PC-9 (cell line): ENCODE data around the gene ERP29. TPM values are rescaled to one million over a fixed set of nuclear protein-coding genes. Genes with fewer than 3 reads are reported as not detected.

Source experiments
- BruUV-seq: library from RNA; stranded (reverse); fragments of 400-500 nt; replicated peaks from 2 replicates; lab custom pipeline; 2021; lab: Mats Ljungman, UMichigan
- CTCF ChIA-PET: fragments of 300-600 bp; sonication (Branson Sonifier 250); formaldehyde crosslinking; loops from one replicate; lab custom pipeline; 2022; ENCODE audit warnings: antibody characterized with exemption; lab: Charles Lee
- POLR2A ChIA-PET: fragments of 300-600 bp; sonication (Branson Sonifier 250); formaldehyde crosslinking; loops from one replicate; lab custom pipeline; 2022; ENCODE audit warnings: antibody characterized with exemption; ENCODE audit not compliant: unreplicated experiment; lab: Charles Lee
- DNase-seq, 2 experiments: peaks; one replicate each; pipeline versions ENCODE4 v3.0.0 to v3.0.0-alpha.2; 2015 to 2022; ENCODE audit warnings: mixed read lengths in 1 of 2
- H2AFZ ChIP-seq: fragments of 200-600 bp; sonication (generic); 2 replicates; pipeline ENCODE4 v1.8.1; 2017; ENCODE audit warnings: antibody characterized with exemption
- H3F3A ChIP-seq: fragments of 200-600 bp; sonication (generic); 2 replicates; pipeline ENCODE4 v1.8.1; 2017; ENCODE audit warnings: antibody characterized with exemption, mild to moderate bottlenecking, low read depth; ENCODE audit not compliant: insufficient read depth
- H3K27ac ChIP-seq: fragments of 200-600 bp; sonication (generic); 2 replicates; pipeline ENCODE4 v1.6.1; 2016; ENCODE audit warnings: mixed run types
- H3K27me3 ChIP-seq: fragments of 200-600 bp; sonication (generic); 2 replicates; pipeline ENCODE4 v1.6.1; 2016; ENCODE audit warnings: low read depth, mixed run types; ENCODE audit not compliant: insufficient read depth
- H3K36me3 ChIP-seq: fragments of 200-600 bp; sonication (generic); 2 replicates; pipeline ENCODE4 v1.6.1; 2016; ENCODE audit warnings: low read depth, mixed run types
- H3K4me1 ChIP-seq: fragments of 200-600 bp; sonication (generic); replicated peaks from 2 replicates; pipeline ENCODE4 v1.6.1; 2016; ENCODE audit warnings: mixed run types; ENCODE audit not compliant: insufficient read depth
- H3K4me2 ChIP-seq: fragments of 200-600 bp; sonication (generic); 2 replicates; pipeline ENCODE4 v1.6.1; 2017; ENCODE audit warnings: mixed run types
- H3K4me3 ChIP-seq: fragments of 200-600 bp; sonication (generic); 2 replicates; pipeline ENCODE4 v1.6.1; 2016; ENCODE audit warnings: mixed run types
- H3K79me2 ChIP-seq: fragments of 200-600 bp; sonication (generic); 2 replicates; pipeline ENCODE4 v1.6.1; 2017; ENCODE audit warnings: low read depth, mixed run types
- H3K9me2 ChIP-seq: fragments of 200-600 bp; sonication (generic); 2 replicates; pipeline ENCODE4 v1.8.1; 2017; ENCODE audit warnings: mild to moderate bottlenecking; ENCODE audit not compliant: insufficient read depth
- H3K9me3 ChIP-seq: fragments of 200-600 bp; sonication (generic); 2 replicates; pipeline ENCODE4 v1.8.1; 2016; ENCODE audit warnings: low read depth; ENCODE audit not compliant: insufficient read depth
- H4K20me1 ChIP-seq: fragments of 200-600 bp; sonication (generic); 2 replicates; pipeline ENCODE4 v1.8.1; 2017; ENCODE audit not compliant: insufficient read depth
- EZH2 ChIP-seq: fragments of 200-600 bp; sonication (generic); IDR thresholded peaks from 2 replicates; pipeline ENCODE4 v1.8.0; 2017; ENCODE audit warnings: antibody characterized with exemption, low read depth
- intact Hi-C: fragments of 100-400 bp; cut with micrococcal nuclease; formaldehyde crosslinking; loops from one replicate; pipeline ENCODE4 v1.10.0; 2022; ENCODE audit not compliant: unreplicated experiment
- total RNA-seq: library from RNA; stranded (reverse); gene quantifications from 2 replicates; pipeline ENCODE4 v1.2.3, GENCODE V29; 2021
- TF ChIP-seq, protein P1 (sequence below): fragments of 200-600 bp; sonication (generic); conservative IDR thresholded peaks from 2 replicates; pipeline ENCODE4 v1.6.1; 2017; ENCODE audit warnings: mixed run types, antibody characterized with exemption, mild to moderate bottlenecking, moderate library complexity

Gene ERP29
- total RNA-seq, 1 experiment from 2014 or later, result 131 TPM

DNA sequence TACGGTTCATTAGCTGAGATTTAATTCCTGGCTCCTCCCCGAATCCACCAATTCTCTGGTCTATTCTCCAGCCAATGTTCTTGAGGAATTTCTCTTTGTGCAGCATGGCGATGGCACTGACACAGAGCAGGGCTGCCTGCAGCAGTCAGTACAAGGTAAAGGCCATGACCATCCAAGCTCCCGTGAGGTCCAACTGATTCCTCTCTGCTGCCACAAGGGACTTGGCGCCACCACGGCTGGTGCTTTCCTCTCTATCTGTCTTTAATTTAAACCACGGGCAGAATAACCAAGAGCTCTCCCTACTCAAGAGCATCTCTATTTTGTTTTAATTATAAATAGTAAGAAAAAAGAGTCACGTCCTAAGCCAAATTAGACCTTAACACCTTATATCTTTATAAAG, 12.4 kb upstream of the ERP29 start:
- H3K79me2 ChIP-seq, result no peaks in the 10 kb centered on the region
- TF ChIP-seq, protein P1, sequence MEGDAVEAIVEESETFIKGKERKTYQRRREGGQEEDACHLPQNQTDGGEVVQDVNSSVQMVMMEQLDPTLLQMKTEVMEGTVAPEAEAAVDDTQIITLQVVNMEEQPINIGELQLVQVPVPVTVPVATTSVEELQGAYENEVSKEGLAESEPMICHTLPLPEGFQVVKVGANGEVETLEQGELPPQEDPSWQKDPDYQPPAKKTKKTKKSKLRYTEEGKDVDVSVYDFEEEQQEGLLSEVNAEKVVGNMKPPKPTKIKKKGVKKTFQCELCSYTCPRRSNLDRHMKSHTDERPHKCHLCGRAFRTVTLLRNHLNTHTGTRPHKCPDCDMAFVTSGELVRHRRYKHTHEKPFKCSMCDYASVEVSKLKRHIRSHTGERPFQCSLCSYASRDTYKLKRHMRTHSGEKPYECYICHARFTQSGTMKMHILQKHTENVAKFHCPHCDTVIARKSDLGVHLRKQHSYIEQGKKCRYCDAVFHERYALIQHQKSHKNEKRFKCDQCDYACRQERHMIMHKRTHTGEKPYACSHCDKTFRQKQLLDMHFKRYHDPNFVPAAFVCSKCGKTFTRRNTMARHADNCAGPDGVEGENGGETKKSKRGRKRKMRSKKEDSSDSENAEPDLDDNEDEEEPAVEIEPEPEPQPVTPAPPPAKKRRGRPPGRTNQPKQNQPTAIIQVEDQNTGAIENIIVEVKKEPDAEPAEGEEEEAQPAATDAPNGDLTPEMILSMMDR, result no peak
- ChIA-PET POLR2A (no interaction called here), CTCF (no interaction called here)
- no peaks in the 10 kb centered on the region for H3K36me3 ChIP-seq
- no peak overlapping the region for H3K4me3 ChIP-seq
- no peak overlapping the region for H3K4me2 ChIP-seq
- no peak overlapping the region for H2AFZ ChIP-seq
- H3K9me2 ChIP-seq, result no peaks in the 10 kb centered on the region
- H3F3A ChIP-seq, result peaks cover 5% of the 10 kb centered on the region
- intact Hi-C loops, result no loop called here
- no peak for DNase-seq
- H3K27me3 ChIP-seq, result no peaks in the 10 kb centered on the region
- H3K9me3 ChIP-seq, result no peaks in the 10 kb centered on the region
- no TSS peak for BruUV-seq
- H4K20me1 ChIP-seq, result no peaks in the 10 kb centered on the region
- no peak overlapping the region for H3K27ac ChIP-seq
- peaks cover 7% of the 10 kb centered on the region for H3K4me1 ChIP-seq

DNA sequence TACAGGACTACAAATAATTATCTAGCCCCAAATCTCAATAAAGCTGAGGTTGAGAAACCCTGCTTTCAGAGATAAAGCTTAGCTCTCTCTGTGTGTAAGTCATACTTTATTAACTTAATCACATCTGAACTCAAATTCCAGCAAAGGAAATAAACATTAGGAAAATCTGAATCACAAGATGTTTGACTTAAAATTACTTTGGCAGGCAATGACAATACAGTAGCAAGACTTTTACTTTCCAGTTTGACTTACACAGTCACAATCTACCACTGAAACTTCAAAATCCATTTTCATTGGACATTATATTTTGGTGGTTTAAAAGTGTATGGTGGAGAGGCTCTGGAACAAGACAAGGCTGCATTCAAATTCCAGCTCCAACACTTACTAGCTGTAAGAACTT, 11.7 kb upstream of the ERP29 start:
- CTCF ChIA-PET, result no interaction called here
- H3K27me3 ChIP-seq, result no peaks in the 10 kb centered on the region
- BruUV-seq, result no TSS peak
- intact Hi-C loops, result no loop called here
- POLR2A ChIA-PET, result interaction anchor here (0.6 kb wide), 1 partner anchor 86 kb away, joined by 4 read pairs; no protein-coding TSS in a partner anchor
- peaks cover 12% of the 10 kb centered on the region; the same call in 1 of the 2 replicates for H3F3A ChIP-seq
- no peaks in the 10 kb centered on the region for H3K9me3 ChIP-seq
- TF ChIP-seq EZH2, result no peak
- TF ChIP-seq, protein P1, result no peak
- no peaks in the 10 kb centered on the region for H4K20me1 ChIP-seq
- no peak overlapping the region for H2AFZ ChIP-seq
- no peaks in the 10 kb centered on the region for H3K36me3 ChIP-seq
- no peak for DNase-seq
- peaks cover 14% of the 10 kb centered on the region for H3K4me1 ChIP-seq
- H3K4me3 ChIP-seq, result no peak overlapping the region
- no peak overlapping the region for H3K27ac ChIP-seq
- no peak overlapping the region for H3K4me2 ChIP-seq
- no peaks in the 10 kb centered on the region for H3K9me2 ChIP-seq
- H3K79me2 ChIP-seq, result no peaks in the 10 kb centered on the region

DNA sequence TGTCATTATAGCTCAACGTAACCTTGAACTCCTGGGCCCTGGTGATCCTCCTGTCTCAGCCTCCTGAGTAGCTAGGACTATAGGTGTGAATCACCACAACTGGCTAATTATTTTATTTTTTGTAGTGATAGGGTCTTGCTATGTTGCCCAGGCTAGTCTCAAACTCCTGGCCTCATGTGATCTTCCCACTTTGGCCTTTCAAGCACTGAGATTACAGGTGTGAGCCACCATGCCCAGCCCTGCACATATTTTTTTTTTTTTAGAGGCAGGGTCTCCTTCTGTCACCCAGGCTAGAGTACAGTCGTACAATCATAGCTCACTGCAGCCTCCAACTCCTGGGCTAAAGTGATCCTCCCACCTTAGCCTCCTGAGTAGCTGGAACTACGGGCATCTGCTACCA, 9.2 kb upstream of the ERP29 start:
- no peak for TF ChIP-seq EZH2
- TF ChIP-seq, protein P1, result no peak
- POLR2A ChIA-PET, result interaction anchor here (0.6 kb wide), 1 partner anchor 1150 kb away, joined by 3 read pairs; no protein-coding TSS in a partner anchor

More for the DNA sequence above, 9.2 kb upstream of the ERP29 start:
- H3K27ac ChIP-seq, result no peak overlapping the region
- H4K20me1 ChIP-seq, result no peaks in the 10 kb centered on the region
- intact Hi-C loops, result no loop called here
- no peak overlapping the region for H3K4me3 ChIP-seq
- DNase-seq, result no peak
- CTCF ChIA-PET, result no interaction called here
- no peaks in the 10 kb centered on the region for H3K79me2 ChIP-seq
- no peaks in the 10 kb centered on the region for H3K9me3 ChIP-seq
- peaks cover 14% of the 10 kb centered on the region for H3K4me1 ChIP-seq
- no peak overlapping the region for H2AFZ ChIP-seq
- BruUV-seq, result no TSS peak
- H3K36me3 ChIP-seq, result no peaks in the 10 kb centered on the region
- no peaks in the 10 kb centered on the region for H3K27me3 ChIP-seq
- peaks cover 17% of the 10 kb centered on the region; the same call in 1 of the 2 replicates for H3F3A ChIP-seq
- no peaks in the 10 kb centered on the region for H3K9me2 ChIP-seq
- H3K4me2 ChIP-seq, result no peak overlapping the region
